Mesendoderm (in vitro differentiated cells): ENCODE measurements around the gene TBCB. TPM values are rescaled to one million over a fixed set of nuclear protein-coding genes. Genes with fewer than 3 reads are reported as not detected.
"Not testable (repeated sequence)": the region's sequence is repeated elsewhere in the genome, so short reads cannot be mapped to it uniquely, and the experiment has no call there.

ENCODE experiments used
- DNase-seq: peaks from one replicate; pipeline ENCODE4 v3.0.0; 2013
- H2AK5ac ChIP-seq: 2 replicates; pipeline ENCODE4 v1.6.1; 2013; ENCODE audit warnings: low read length, inconsistent platforms
- H2BK120ac ChIP-seq: 2 replicates; pipeline ENCODE4 v1.6.1; 2013; ENCODE audit warnings: low read depth, mild to moderate bottlenecking, low read length, moderate library complexity, mixed read lengths
- H2BK15ac ChIP-seq: replicated peaks from 2 replicates; pipeline ENCODE4 v1.6.1; 2013; ENCODE audit warnings: low read depth, mild to moderate bottlenecking, moderate library complexity
- H2BK5ac ChIP-seq: 2 replicates; pipeline ENCODE4 v1.6.1; 2013; ENCODE audit warnings: low read length, inconsistent platforms
- H3K18ac ChIP-seq: 2 replicates; pipeline ENCODE4 v1.6.1; 2013; ENCODE audit warnings: mild to moderate bottlenecking, low read length, mixed read lengths
- H3K23ac ChIP-seq: one replicate; pipeline ENCODE4 v1.6.1; 2013; ENCODE audit warnings: low read length
- H3K27ac ChIP-seq: 2 replicates; pipeline ENCODE4 v1.5.1; 2013; ENCODE audit warnings: low read depth, mild to moderate bottlenecking, inconsistent platforms, low read length, moderate library complexity
- H3K27me3 ChIP-seq: 2 replicates; pipeline ENCODE4 v1.6.1; 2013; ENCODE audit warnings: low read length, control low read depth, mild to moderate bottlenecking, inconsistent platforms; ENCODE audit not compliant: insufficient read depth, poor library complexity
- H3K36me3 ChIP-seq: 2 replicates; pipeline ENCODE4 v1.6.1; 2013; ENCODE audit warnings: low read length, inconsistent platforms; ENCODE audit not compliant: control insufficient read depth, insufficient read depth
- H3K4ac ChIP-seq: one replicate; pipeline ENCODE4 v1.6.1; 2013; ENCODE audit warnings: low read depth, mild to moderate bottlenecking, low read length, moderate library complexity
- H3K4me1 ChIP-seq: 2 replicates; pipeline ENCODE4 v1.6.1; 2013; ENCODE audit warnings: low read depth, low read length, inconsistent platforms; ENCODE audit not compliant: control insufficient read depth
- H3K4me2 ChIP-seq: 2 replicates; pipeline ENCODE4 v1.6.1; 2013; ENCODE audit warnings: low read length
- H3K4me3 ChIP-seq: 2 replicates; pipeline ENCODE4 v1.5.1; 2013; ENCODE audit warnings: mild to moderate bottlenecking, low read length
- H3K56ac ChIP-seq: one replicate; pipeline ENCODE4 v1.6.1; 2013; ENCODE audit warnings: low read length
- H3K79me1 ChIP-seq: 2 replicates; pipeline ENCODE4 v1.6.1; 2013; ENCODE audit warnings: low read length, inconsistent platforms
- H3K79me2 ChIP-seq: 2 replicates; pipeline ENCODE4 v1.6.1; 2013; ENCODE audit warnings: mild to moderate bottlenecking, low read length; ENCODE audit not compliant: control insufficient read depth, insufficient read depth
- H3K9ac ChIP-seq: 2 replicates; pipeline ENCODE4 v1.6.1; 2013; ENCODE audit warnings: low read length, inconsistent platforms
- H4K5ac ChIP-seq: one replicate; pipeline ENCODE4 v1.6.1; 2013; ENCODE audit warnings: low read length
- H4K8ac ChIP-seq: one replicate; pipeline ENCODE4 v1.6.1; 2013; ENCODE audit warnings: low read depth, mild to moderate bottlenecking, control low read depth, low read length, moderate library complexity
- WGBS: extraction: QIAGEN DNeasy Blood & Tissue Kit; methylation state at CpG from one replicate; pipeline ENCODE4 v1.1.7; 2013; ENCODE audit warnings: low lambda C conversion rate, missing lambda C conversion rate; ENCODE audit not compliant: insufficient coverage; ENCODE audit errors: extremely low coverage; 5-methylcytosine and 5-hydroxymethylcytosine counted together
- polyA plus RNA-seq, 2 experiments: library from polyadenylated mRNA; stranded (reverse); fragments of 200-250 nt; gene quantifications; one replicate each; pipeline ENCODE4 v1.2.3, GENCODE V29; 2013

TBCB gene, protein sequence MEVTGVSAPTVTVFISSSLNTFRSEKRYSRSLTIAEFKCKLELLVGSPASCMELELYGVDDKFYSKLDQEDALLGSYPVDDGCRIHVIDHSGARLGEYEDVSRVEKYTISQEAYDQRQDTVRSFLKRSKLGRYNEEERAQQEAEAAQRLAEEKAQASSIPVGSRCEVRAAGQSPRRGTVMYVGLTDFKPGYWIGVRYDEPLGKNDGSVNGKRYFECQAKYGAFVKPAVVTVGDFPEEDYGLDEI
- 243 TPM for polyA plus RNA-seq (2013, experiment 1 of 2)
- polyA plus RNA-seq (2013, experiment 2 of 2) = 228 TPM

DNA sequence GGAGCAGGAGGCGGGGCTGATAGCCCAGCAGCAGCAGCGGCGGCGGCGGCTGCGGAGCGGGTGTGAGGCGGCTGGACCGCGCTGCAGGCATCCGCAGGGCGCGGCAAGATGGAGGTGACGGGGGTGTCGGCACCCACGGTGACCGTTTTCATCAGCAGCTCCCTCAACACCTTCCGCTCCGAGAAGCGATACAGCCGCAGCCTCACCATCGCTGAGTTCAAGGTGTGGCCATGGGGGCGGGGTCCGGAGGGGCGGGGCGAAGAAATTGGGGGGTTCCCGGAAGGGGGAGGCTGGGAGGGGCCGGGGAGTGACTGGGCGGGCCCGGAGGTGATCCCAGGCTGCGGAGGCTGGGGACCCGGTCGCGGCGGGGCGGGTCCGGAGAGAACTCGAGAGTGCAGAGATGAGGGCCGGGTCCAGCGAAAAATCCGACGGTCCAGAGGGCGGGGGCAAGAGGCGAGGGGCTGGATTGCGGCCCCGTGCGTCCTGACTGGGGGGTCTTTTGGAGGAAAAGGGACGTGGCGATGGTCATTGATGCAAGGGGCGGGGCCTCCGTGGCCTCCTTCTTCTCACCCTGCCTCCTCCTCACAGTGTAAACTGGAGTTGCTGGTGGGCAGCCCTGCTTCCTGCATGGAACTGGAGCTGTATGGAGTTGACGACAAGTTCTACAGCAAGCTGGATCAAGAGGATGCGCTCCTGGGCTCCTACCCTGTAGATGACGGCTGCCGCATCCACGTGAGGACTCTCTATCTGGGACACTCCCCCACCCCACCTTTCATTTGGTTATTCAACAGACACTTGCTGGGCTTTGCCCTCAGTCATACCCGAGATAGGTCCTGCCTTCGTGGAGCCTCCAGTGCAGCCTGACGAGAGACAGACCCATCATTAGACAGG is at the start of gene TBCB:
TBCB (plus strand) TSS at position 16 of the 891 bp plus-strand sequence; CDS start at position 109, 93 bp downstream.
- no peak within 1 kb of the TSS for H3K4ac ChIP-seq
- H2BK15ac ChIP-seq = no peak within 1 kb of the TSS
- peak within 1 kb of the TSS; percentile 80 for H3K23ac ChIP-seq
- peak within 1 kb of the TSS; percentile 98 for H3K56ac ChIP-seq
- H3K4me2 ChIP-seq = peak within 1 kb of the TSS; percentile 99
- H3K27me3 ChIP-seq = no peaks in the 10 kb centered on the region
- peak within 1 kb of the TSS; percentile 12 for H3K18ac ChIP-seq
- no peak within 1 kb of the TSS for H4K5ac ChIP-seq
- peaks cover 9% of the 10 kb centered on the region for H3K79me2 ChIP-seq
- H3K36me3 ChIP-seq = peaks cover 8% of the 10 kb centered on the region
- peaks cover 4% of the 10 kb centered on the region for H3K4me1 ChIP-seq
- no peak within 1 kb of the TSS for H2BK5ac ChIP-seq
- peak; percentile 61 for DNase-seq
- WGBS = no CpG with 5 or more reads among the region's 59 CpGs
- H3K9ac ChIP-seq = peak within 1 kb of the TSS; percentile 98
- peak within 1 kb of the TSS; percentile 96 for H3K4me3 ChIP-seq
- peaks cover 20% of the 10 kb centered on the region for H3K79me1 ChIP-seq
- H2AK5ac ChIP-seq = peak within 1 kb of the TSS; percentile 90
- H2BK120ac ChIP-seq = no peak within 1 kb of the TSS
- H4K8ac ChIP-seq = no peak within 1 kb of the TSS
- H3K27ac ChIP-seq = peak within 1 kb of the TSS; percentile 69

DNA sequence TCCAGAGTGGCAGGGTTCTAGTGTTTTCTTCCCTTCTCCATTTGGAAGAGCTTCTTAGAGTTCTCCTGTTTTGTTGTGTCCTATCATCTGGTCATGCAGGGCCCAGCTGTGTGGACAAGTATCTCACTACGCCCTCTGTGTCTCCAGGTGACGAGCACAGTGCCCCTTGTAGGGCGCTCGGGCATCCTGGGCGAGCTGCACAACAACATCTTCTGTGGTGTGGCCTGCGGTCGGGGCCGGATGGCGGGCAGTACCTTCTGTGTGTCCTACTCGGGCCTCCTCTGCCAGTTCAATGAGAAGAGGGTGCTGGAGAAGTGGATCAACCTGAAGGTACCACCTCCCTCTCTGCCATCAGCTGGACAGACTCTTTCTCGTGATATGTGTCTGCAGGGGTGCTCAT is 47.6 kb upstream of the TBCB start:
- H4K5ac ChIP-seq = no peak overlapping the region
- H3K27me3 ChIP-seq = no peaks in the 10 kb centered on the region
- no peak overlapping the region for H3K18ac ChIP-seq
- no peak overlapping the region for H4K8ac ChIP-seq
- H2BK5ac ChIP-seq = no peak overlapping the region
- no peak overlapping the region for H3K23ac ChIP-seq
- H3K56ac ChIP-seq = no peak overlapping the region
- H3K79me1 ChIP-seq = peaks cover 2% of the 10 kb centered on the region
- no peak overlapping the region for H2AK5ac ChIP-seq
- WGBS = no CpG with 5 or more reads among the region's 11 CpGs
- H3K4me2 ChIP-seq = no peak overlapping the region
- no peak overlapping the region for H3K4ac ChIP-seq
- no peaks in the 10 kb centered on the region for H3K79me2 ChIP-seq
- peaks cover 19% of the 10 kb centered on the region for H3K36me3 ChIP-seq
- no peak overlapping the region for H2BK120ac ChIP-seq
- no peak overlapping the region for H2BK15ac ChIP-seq
- no peak overlapping the region for H3K4me3 ChIP-seq
- H3K27ac ChIP-seq = no peak overlapping the region
- DNase-seq = no peak
- H3K4me1 ChIP-seq = no peaks in the 10 kb centered on the region
- H3K9ac ChIP-seq = no peak overlapping the region

DNA sequence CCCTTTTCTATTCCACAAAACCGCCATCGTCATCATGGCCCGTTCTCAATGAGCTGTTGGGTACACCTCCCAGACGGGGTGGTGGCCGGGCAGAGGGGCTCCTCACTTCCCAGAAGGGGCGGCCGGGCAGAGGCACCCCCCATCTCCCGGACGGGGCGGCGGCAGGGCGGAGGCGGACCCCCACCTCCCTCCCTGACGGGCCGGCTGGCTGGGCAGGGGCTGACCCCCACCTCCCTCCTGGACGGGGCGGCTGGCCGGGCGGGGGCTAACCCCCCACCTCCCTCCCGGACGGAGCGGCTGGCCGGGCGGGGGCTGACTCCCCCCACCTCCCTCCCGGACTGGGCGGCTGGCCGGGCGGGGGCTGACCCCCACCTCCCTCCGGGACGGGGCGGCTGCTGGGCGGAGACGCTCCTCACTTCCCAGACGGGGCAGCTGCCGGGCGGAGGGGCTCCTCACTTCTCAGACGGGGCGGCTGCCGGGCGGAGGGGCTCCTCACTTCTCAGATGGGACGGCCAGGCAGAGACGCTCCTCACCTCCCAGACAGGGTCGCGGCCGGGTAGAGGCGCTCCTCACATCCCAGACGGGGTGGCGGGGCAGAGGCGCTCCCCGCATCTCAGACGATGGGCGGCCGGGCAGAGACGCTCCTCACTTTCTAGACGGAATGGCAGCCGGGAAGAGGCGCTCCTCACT is 46.3 kb upstream of the TBCB start:
- not testable (repeated sequence) for H3K23ac ChIP-seq
- WGBS = no CpG with 5 or more reads among the region's 57 CpGs
- peaks cover 21% of the 10 kb centered on the region for H3K36me3 ChIP-seq

DNA sequence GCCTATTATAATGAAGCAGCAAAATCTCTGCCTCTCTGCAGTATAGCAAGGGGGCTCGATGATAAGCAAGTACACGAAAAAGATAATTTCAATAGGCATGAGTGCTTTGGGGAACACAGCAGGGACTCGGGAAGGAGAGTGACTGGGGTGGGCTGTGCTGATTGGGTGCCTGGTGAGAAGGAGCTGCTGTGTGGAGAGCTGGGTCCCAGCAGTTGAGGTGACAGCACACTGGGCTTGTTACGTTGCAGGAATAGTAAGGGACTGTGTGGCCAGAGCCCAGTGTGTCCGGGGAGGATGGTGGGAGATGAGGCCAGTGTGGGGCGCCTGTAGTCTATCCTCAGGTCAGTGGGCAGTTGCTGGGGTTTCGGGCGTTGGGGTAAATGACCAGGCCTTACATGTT is 43.2 kb upstream of the TBCB start:
- H3K27ac ChIP-seq = no peak overlapping the region
- H3K4me2 ChIP-seq = no peak overlapping the region
- H3K4ac ChIP-seq = no peak overlapping the region
- H3K79me2 ChIP-seq = no peaks in the 10 kb centered on the region
- peaks cover 13% of the 10 kb centered on the region for H3K36me3 ChIP-seq
- no peak overlapping the region for H3K18ac ChIP-seq
- H4K5ac ChIP-seq = no peak overlapping the region
- WGBS = no CpG with 5 or more reads among the region's 8 CpGs
- H2BK5ac ChIP-seq = no peak overlapping the region
- no peak overlapping the region for H3K4me3 ChIP-seq
- no peaks in the 10 kb centered on the region for H3K27me3 ChIP-seq
- H2BK120ac ChIP-seq = no peak overlapping the region
- no peak overlapping the region for H2AK5ac ChIP-seq
- H3K56ac ChIP-seq = no peak overlapping the region
- H3K9ac ChIP-seq = no peak overlapping the region
- no peak overlapping the region for H4K8ac ChIP-seq
- H2BK15ac ChIP-seq = no peak overlapping the region
- DNase-seq = no peak
- no peaks in the 10 kb centered on the region for H3K4me1 ChIP-seq
- H3K23ac ChIP-seq = no peak overlapping the region
- H3K79me1 ChIP-seq = no peaks in the 10 kb centered on the region

More for the DNA sequence above, 46.3 kb upstream of the TBCB start:
- not testable (repeated sequence) for H3K27me3 ChIP-seq, H3K18ac ChIP-seq, H4K8ac ChIP-seq, H3K27ac ChIP-seq, H3K79me1 ChIP-seq, DNase-seq, H2BK15ac ChIP-seq, H3K4me1 ChIP-seq, H3K56ac ChIP-seq, H2AK5ac ChIP-seq, H3K4me3 ChIP-seq, H2BK5ac ChIP-seq, H3K79me2 ChIP-seq, H3K4me2 ChIP-seq, H3K9ac ChIP-seq, H2BK120ac ChIP-seq, H4K5ac ChIP-seq, H3K4ac ChIP-seq

DNA sequence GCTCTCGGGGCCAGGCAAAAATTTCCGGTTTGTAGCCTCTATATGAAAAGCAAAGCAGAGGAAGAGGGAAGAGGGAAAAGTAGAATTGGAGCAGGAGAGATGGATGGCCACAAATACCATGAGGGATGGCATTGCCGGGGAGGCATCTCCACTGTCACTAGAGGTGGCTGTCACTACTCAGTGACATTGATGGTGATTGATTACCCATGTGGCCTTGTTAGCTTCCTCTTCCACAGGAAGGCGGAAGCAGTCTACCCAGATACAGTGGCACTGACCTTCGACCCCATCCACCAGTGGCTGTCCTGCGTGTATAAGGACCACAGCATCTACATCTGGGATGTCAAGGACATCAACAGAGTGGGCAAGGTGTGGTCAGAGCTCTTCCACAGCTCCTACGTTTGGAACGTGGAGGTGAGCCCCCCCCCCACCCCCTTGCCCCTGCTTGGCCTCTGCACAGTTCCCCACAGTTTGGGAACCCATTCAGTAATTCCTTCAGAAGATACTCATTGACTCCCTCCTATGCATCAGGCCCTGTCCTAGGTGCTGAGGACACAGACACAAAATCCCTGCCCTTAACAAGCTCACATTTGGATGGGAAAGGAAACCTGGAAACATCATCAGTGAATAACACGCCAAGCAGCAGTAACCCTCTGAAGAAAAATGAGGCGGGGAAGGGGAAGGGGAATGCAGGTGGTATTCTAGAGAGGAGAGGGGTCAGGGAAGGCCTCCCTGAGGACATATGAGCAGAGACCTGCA is 42.0 kb upstream of the TBCB start:
- no peak overlapping the region for H3K23ac ChIP-seq
- H3K27me3 ChIP-seq = no peaks in the 10 kb centered on the region
- H2BK15ac ChIP-seq = no peak overlapping the region
- H3K18ac ChIP-seq = no peak overlapping the region
- no peaks in the 10 kb centered on the region for H3K4me1 ChIP-seq
- no peak overlapping the region for H3K56ac ChIP-seq
- no peak overlapping the region for H3K4me2 ChIP-seq
- H3K4ac ChIP-seq = no peak overlapping the region
- no peaks in the 10 kb centered on the region for H3K79me2 ChIP-seq
- H2AK5ac ChIP-seq = no peak overlapping the region
- no peak overlapping the region for H2BK120ac ChIP-seq
- no peak overlapping the region for H4K8ac ChIP-seq
- H3K9ac ChIP-seq = no peak overlapping the region
- DNase-seq = no peak
- no peak overlapping the region for H2BK5ac ChIP-seq
- H3K36me3 ChIP-seq = peaks cover 8% of the 10 kb centered on the region
- no CpG with 5 or more reads among the region's 10 CpGs for WGBS
- H4K5ac ChIP-seq = no peak overlapping the region
- H3K27ac ChIP-seq = no peak overlapping the region
- no peak overlapping the region for H3K4me3 ChIP-seq
- H3K79me1 ChIP-seq = no peaks in the 10 kb centered on the region
